HCEC 1CT (cell line): ENCODE results near the gene BLM.

Experiments
- DNase-seq: peaks from one replicate; pipeline ENCODE4 v3.0.0-alpha.2; 2017

BLM gene

DNA sequence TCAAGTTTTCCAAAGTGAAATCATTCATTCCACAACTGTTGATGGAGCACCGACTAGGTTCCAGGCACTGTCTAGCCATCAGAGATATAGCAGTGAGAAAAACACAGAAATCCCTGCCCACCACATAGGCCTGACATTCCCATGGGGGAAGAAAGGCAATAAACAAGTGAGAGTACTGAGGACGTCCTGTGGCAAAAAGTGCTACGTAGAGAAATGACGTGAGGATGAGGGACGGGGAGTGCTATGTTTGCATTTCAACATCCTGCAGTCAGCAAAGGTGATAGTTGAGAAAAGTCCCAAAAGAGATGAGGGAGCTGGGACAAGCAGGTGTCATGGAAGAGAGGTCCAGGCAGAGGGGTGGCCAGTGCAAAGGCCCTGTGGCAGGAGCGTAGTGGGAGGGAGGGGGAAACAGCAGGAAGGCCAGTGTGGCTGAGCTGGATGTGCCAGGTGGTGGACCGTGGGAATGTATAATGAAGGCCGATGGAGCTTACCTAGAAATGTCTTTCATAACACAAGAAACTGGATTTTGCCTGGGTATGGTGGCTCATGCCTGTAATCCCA is 140.8 kb downstream of the BLM start:
- no peak for DNase-seq

- DNase-seq, result peak; percentile 23
Observed at GRCh38 chr15:90859234-90860131, 142.3 kb downstream of the BLM start.

DNA sequence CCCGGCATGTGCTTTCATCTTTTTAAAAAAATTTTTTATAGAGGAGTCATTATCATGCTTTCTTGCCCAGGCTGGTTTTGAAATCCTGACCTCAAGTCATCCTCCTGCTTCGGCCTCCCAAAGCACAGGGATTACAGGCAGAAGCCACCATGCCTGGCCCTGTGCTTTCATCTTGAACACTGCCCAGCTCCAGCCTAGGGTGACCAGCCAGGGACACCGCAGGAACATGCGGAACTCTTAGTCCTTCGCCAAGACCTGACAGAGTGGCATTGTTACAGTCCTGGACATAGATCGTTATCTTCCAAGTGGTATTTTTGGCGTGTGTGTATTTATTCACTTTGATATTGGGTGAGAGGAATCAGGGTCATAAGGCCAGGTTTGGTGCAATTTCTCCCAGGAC is 143.3 kb downstream of the BLM start:
- no peak for DNase-seq

- no peak for DNase-seq
Observed at GRCh38 chr15:90860942-90861675, 144.0 kb downstream of the BLM start.

- DNase-seq, result no peak
Observed at GRCh38 chr15:90862487-90862886, 145.3 kb downstream of the BLM start.

GRCh38 chr15:90862964-90863778 is 146.0 kb downstream of the BLM start:
- no peak for DNase-seq

- DNase-seq, result no peak
Observed at GRCh38 chr15:90863987-90864386, 146.8 kb downstream of the BLM start.

- no peak for DNase-seq
Observed at GRCh38 chr15:90864507-90864906, 147.4 kb downstream of the BLM start.

DNA sequence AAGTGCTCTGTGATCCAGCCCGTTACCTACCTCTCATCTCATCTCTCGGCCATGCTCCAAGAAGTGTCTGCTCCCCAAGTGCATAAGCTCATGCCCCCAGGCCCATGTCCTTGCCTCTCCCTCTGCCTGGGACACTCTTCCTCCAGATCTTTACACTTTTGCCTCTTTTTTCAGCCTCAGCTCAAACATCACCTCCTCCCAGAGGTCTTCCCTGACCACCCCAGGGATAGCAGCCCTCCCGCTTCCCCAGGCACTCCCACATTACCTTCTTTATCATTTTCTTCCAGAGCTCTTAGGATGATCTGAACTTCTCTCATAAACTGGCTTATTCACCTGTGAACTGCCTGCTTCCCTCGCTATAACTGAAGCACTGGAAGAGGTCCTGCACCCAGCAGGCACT is 148.6 kb downstream of the BLM start:
- DNase-seq, result no peak
